HG03432 (cell line): ENCODE measurements around the gene PIK3R3.

ENCODE experiments used
- ATAC-seq: cut with Tn5 transposase; IDR thresholded peaks from one replicate; pipeline ENCODE4 v1.9.1; 2021; ENCODE audit warnings: mild to moderate bottlenecking, moderate library complexity; ENCODE audit not compliant: unreplicated experiment

PIK3R3 gene

GRCh38 chr1:45998020-45998617 lies 134.3 kb downstream of the PIK3R3 start:
- ATAC-seq, result no peak

- ATAC-seq, result no peak
These were observed 137.1 kb downstream of the PIK3R3 start for GRCh38 chr1:45995298-45995697.

DNA sequence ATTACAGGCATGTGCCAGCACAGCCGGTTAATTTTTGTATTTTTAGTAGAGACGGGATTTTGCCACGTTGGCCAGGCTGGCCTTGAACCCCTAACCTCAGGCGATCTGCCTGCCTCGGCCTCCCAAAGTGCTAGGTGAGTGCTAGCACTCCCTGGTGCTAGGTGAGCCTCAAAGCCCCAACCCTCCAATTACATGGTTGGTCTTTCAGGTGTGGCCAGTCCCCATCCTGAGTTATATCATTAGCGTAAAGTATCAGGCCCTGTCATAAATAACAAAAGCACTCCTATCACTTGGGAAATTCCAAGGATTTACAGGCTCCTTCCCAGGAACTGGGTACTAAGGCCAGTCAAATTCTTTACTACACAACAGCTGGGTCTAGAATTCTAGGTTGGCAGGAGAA lies 138.0 kb downstream of the PIK3R3 start:
- no peak for ATAC-seq
